HL-60 (cell line): ENCODE measurements around the gene LCE7A.

Experiments used
- CTCF ChIP-seq: IDR thresholded peaks from one replicate; pipeline ENCODE4 v1.5.1; 2011; ENCODE audit warnings: low read length, control low read depth, inconsistent platforms; ENCODE audit not compliant: insufficient read depth
- POLR2AphosphoS5 ChIP-seq: IDR thresholded peaks from 2 replicates; pipeline ENCODE4 v1.6.1; 2012; ENCODE audit warnings: low read depth
- REST ChIP-seq: IDR thresholded peaks from 2 replicates; pipeline ENCODE4 v1.6.1; 2012; ENCODE audit warnings: low read depth; ENCODE audit not compliant: insufficient replicate concordance
- SPI1 ChIP-seq: IDR thresholded peaks from 2 replicates; pipeline ENCODE4 v1.6.1; 2012; ENCODE audit warnings: low read depth, mild to moderate bottlenecking, borderline replicate concordance

- TF ChIP-seq CTCF (no peak), SPI1 (no peak), REST (no peak), POLR2AphosphoS5 (no peak)
Measured at GRCh38 chr1:152879559-152880198, 19.9 kb downstream of the LCE7A start.
